Esophagus muscularis mucosa (tissue), 4 donors: ENCODE measurements around the gene NCOA6.

ENCODE experiments used
- CTCF ChIP-seq, 3 experiments: fragments of 200-600 bp in 2 of 3; fragments of 450-650 bp in 1 of 3; sonication (generic) in 2 of 3; IDR thresholded peaks; one replicate each; pipeline ENCODE4 v1.5.1; 2017 to 2019; ENCODE audit warnings: antibody characterized with exemption in 3 of 3, mild to moderate bottlenecking in 2 of 3, moderate library complexity in 1 of 3
- EP300 ChIP-seq: sonication (generic); formaldehyde crosslinking; IDR thresholded peaks from one replicate; pipeline ENCODE4 v1.6.1; 2017; ENCODE audit warnings: antibody characterized with exemption
- POLR2A ChIP-seq: fragments of 450-650 bp; IDR thresholded peaks from one replicate; pipeline ENCODE4 v1.6.1; 2017; ENCODE audit warnings: antibody characterized with exemption, moderate library complexity, mild to moderate bottlenecking, low read depth
- POLR2AphosphoS5 ChIP-seq, 2 donors: sonication (generic); formaldehyde crosslinking; IDR thresholded peaks; one replicate each; pipeline ENCODE4 v1.6.1; 2017; ENCODE audit warnings: antibody characterized with exemption in 2 of 2

- TF ChIP-seq CTCF (IDR thresholded peaks at IDR 0.05) (no peak), POLR2AphosphoS5 (IDR thresholded peaks at IDR 0.05) (no peak), POLR2A (no peak), EP300 (no peak)
Observed at GRCh38 chr20:34852298-34852697, 26.8 kb upstream of the NCOA6 start.
